Bronchial epithelial cell (primary cell): Measurements from ENCODE around the gene TCF23. TPM values are rescaled to one million over a fixed set of nuclear protein-coding genes. Genes with fewer than 3 reads are reported as not detected.
"Not testable (repeated sequence)": the region's sequence is repeated elsewhere in the genome, so short reads cannot be mapped to it uniquely, and the experiment has no call there.

Experiments
- DNase-seq: peaks from one replicate; pipeline ENCODE4 v3.0.0-alpha.2; 2010; ENCODE audit warnings: low read depth
- FAIRE-seq: peaks from 2 replicates; lab custom pipeline; 2011; peaks lifted over from hg19 to GRCh38; lab: Jason Lieb, UNC
- H3K27me3 ChIP-seq: 2 replicates; pipeline ENCODE4 v1.5.1; 2011; ENCODE audit warnings: low read length; ENCODE audit not compliant: control insufficient read depth, insufficient read depth
- H3K36me3 ChIP-seq: 2 replicates; pipeline ENCODE4 v1.5.1; 2011; ENCODE audit warnings: low read length; ENCODE audit not compliant: control insufficient read depth, insufficient read depth
- H3K4me3 ChIP-seq: 2 replicates; pipeline ENCODE4 v1.5.1; 2011; ENCODE audit warnings: mild to moderate bottlenecking, low read depth, low read length, control low read depth
- CTCF ChIP-seq: IDR thresholded peaks from 2 replicates; pipeline ENCODE4 v1.5.1; 2011; ENCODE audit warnings: mild to moderate bottlenecking, moderate library complexity, low read length, control low read depth, inconsistent platforms; ENCODE audit not compliant: insufficient read depth, severe bottlenecking
- total RNA-seq: library from RNA; depleted of rRNA; stranded (reverse); fragments of >200 nt; gene quantifications from 2 replicates; pipeline ENCODE4 v1.2.1, GENCODE V29; 2014

TCF23 gene
- total RNA-seq, 1 donor from 2014 or later = not detected

- no peak for TF ChIP-seq CTCF
- DNase-seq = no peak
- Histone ChIP-seq H3K27me3 (no peaks in the 10 kb centered on the region), H3K4me3 (no peak overlapping the region), H3K36me3 (no peaks in the 10 kb centered on the region)
- no peak for FAIRE-seq
Observed at GRCh38 chr2:27164960-27165763, 16.4 kb downstream of the TCF23 start.

- H3K27me3 ChIP-seq = peaks cover 7% of the 10 kb centered on the region
- no peaks in the 10 kb centered on the region for H3K36me3 ChIP-seq
- no peak for FAIRE-seq
- no peak for TF ChIP-seq CTCF
- no peak for DNase-seq
- H3K4me3 ChIP-seq = no peak overlapping the region
Observed at GRCh38 chr2:27170581-27171337, 22.0 kb downstream of the TCF23 start.

GRCh38 chr2:27171351-27171848 is 22.6 kb downstream of the TCF23 start:
- Histone ChIP-seq H3K27me3 (peaks cover 7% of the 10 kb centered on the region), H3K4me3 (no peak overlapping the region), H3K36me3 (no peaks in the 10 kb centered on the region)
- FAIRE-seq = no peak
- no peak for TF ChIP-seq CTCF
- DNase-seq = no peak

- H3K27me3 ChIP-seq = peaks cover 7% of the 10 kb centered on the region
- no peak for FAIRE-seq
- H3K36me3 ChIP-seq = no peaks in the 10 kb centered on the region
- no peak overlapping the region for H3K4me3 ChIP-seq
- no peak for DNase-seq
- TF ChIP-seq CTCF = no peak
Observed at GRCh38 chr2:27174638-27175037, 25.8 kb downstream of the TCF23 start.

- FAIRE-seq (no peak), DNase-seq (no peak)
- H3K36me3 ChIP-seq = no peaks in the 10 kb centered on the region
- no peak overlapping the region for H3K4me3 ChIP-seq
- no peak for TF ChIP-seq CTCF
- H3K27me3 ChIP-seq = peaks cover 7% of the 10 kb centered on the region
Observed at GRCh38 chr2:27175330-27175729, 26.5 kb downstream of the TCF23 start.

GRCh38 chr2:27175781-27176180 is 27.0 kb downstream of the TCF23 start:
- DNase-seq, H3K27me3 ChIP-seq, H3K36me3 ChIP-seq, FAIRE-seq, H3K4me3 ChIP-seq: not testable (repeated sequence)
